NCI-H146 (cell line): ENCODE results near the gene RNU5B-1.

Source experiments
- DNase-seq: peaks from one replicate; lab custom pipeline; 2025; lab: John Stamatoyannopoulos, UW

RNU5B-1 gene

DNA sequence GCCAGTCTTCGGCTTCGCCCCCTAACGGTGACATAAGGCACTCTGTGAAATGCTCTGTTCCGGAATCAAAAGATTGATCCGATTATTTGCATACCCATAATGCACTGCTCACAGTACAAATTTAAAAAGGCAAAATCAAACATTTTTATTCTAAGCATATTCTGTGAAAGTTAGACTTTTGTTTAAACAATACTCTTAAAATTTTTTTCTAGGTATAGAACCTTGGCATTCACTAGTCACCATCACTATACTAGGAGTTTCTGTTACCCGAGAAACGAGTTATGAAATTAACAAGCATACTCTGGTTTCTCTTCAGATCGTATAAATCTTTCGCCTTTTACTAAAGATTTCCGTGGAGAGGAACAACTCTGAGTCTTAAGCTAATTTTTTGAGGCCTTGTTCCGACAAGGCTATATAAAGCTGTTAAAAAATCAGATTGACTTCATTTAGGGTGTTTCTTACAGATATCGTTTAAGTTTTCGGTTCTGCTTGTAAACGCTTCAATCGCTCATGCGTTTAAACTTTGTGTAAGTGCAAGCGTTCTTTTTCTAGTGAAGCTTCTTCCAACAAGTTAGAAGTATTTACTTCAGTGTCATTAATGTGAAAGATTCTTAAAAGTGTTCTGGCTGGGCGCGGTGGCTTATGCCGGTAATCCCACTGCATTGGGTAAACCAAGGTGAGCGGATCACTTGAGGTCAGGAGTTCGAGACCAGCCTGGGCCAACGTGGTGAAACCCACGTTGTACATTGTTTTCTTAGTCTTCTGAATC is at the start of gene RNU5B-1:
TSS of gene RNU5B-1 (plus strand) at position 297 of the 769 bp plus-strand sequence.
- peak; percentile 87 for DNase-seq

DNA sequence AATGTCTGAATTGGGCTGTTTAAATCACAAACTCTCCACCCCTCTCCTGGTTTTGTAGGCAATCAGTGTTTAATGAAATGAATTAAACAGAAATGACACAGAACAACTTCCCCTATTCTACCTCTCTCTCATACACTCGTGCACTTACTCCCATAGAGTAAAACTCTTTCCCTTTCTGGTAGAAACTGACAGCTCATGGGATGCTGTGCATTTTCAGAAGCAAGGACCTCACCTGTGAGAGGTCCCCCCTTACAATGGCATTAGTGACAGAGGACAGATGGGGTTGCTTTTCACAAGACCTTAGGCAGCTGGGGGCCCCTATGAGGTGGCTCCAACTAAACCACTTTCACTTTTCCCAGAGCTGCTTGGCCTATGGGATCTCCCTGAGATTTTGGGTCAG is 49.7 kb upstream of the RNU5B-1 start:
- DNase-seq = no peak

DNA sequence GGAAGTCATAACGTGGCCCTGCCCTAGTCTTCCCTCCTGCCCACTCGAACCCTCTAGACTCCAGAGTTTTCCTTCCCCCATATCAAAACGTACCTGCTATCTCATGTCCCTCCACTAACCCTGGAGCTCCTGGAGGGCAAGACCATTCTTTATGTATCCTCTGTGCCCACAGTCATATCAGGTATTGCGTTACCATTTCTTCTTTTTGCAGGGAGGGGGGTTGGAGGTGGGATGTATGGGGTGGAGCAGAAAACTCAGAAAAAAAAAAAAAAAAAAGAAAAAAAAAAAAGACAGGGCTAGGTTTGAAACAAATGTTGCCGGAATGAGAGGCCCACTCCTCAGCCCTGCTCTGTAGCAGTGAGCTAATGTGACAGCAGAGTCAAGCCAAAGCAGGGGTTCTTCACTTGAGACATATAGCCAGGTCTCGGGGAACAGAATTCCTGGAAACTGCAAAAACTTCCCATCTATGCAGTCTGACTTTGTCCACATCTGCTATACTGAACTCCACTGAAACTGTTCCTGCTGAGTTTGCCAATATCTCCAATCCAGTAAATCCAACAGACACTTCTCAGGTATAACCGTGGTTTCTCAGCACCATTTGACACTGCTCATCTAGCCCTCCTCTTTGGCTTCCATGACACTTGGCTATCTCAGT is 48.9 kb upstream of the RNU5B-1 start:
- no peak for DNase-seq

DNA sequence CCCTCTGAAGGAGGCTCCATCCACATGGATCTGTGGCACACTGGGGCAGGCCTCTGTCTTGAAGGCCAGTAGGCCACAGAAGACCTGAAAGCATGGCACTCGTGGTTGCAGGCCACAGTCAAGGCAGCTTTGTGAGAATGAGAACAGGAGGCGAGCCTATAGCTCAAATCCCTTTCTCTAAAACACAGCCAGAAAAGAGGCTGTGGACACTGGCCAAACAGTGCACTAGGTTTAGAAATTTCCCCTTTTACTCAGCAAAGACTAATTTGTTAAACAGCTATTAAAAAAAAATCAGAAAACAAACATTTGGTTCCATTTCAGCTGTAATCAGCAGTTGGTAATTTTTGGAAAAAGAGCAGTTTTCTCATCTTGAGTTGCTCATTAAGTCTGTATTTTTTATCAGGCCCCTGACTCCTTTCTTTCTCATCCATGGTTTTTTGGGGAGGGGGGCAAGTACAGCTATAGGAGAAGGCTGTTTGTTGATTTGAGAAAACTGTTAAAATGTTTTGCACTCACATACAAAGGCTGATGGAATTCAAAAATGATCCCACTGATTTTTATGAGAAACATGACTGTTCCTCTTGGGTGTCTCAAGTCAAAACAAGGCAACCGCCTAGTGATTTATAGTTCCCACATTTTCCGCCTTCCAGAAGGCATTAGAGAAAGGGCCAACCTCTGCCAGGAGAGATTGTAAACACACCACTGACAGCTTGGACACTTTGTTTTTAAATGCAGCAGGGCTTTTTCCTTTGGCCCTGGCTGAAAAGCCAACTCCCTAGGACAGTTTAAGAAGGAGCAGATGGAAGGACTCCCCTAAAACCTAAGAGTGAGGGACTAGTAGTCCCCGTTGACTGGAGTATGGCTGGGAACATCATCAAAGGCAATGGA is 45.9 kb upstream of the RNU5B-1 start:
- no peak for DNase-seq

DNA sequence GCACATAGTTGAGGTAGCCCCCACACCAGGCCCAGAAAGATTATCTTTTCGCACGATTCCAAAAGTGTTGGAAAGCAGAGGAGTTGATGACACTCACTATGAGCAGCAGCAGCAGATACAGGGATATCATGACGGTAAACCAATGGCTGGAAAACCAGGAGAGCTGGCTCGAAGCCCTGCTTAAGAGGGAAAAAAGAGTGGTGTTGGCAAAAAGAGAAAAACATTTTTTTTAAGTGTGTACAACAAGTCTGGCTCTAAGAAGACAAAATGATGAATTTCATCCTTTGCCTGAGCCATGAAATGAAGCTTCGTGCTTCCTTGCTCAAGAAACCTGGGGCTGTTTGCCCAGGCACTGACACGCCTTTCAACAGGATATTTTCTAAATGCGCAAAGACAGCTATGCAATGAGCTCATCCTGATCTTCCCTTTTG is 45.1 kb upstream of the RNU5B-1 start:
- no peak for DNase-seq

DNA sequence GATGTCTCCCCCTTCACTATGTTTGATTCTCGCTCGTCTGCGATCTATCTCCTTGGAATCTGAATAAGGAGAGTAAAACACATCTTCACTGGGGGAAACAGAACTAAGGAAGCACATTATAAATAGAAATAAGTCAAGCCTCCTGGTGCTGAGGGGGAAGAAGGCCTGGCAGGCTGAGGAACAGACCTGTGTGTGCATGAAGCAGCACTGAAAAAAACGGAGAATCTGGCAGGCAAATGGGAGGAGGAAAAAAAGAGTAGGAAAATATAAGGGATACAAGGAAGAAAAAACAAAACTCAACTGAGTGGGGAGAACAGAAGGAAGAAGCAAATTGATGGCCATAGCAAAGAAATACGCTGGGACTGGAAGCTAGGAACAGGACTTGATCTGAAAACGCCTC is 43.5 kb upstream of the RNU5B-1 start:
- DNase-seq = no peak

DNA sequence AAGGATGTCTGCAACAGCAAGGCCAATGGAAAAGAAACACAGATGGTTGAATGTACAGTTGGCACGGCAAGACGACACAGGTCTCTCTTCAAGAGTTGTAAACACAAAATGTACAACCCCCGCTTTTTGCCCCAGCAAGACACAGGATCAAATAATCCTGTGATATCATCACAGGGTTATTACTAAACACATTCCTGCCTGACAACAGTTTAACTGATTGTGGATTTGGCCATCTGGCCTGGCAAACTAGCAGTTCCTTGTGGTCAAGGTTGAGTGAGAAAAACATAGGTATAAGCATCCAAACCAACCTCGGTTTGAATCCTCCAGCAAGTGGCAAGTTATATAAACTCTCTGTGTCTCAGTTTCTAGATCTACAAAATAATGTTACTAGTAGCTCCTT is 41.2 kb upstream of the RNU5B-1 start:
- no peak for DNase-seq

DNA sequence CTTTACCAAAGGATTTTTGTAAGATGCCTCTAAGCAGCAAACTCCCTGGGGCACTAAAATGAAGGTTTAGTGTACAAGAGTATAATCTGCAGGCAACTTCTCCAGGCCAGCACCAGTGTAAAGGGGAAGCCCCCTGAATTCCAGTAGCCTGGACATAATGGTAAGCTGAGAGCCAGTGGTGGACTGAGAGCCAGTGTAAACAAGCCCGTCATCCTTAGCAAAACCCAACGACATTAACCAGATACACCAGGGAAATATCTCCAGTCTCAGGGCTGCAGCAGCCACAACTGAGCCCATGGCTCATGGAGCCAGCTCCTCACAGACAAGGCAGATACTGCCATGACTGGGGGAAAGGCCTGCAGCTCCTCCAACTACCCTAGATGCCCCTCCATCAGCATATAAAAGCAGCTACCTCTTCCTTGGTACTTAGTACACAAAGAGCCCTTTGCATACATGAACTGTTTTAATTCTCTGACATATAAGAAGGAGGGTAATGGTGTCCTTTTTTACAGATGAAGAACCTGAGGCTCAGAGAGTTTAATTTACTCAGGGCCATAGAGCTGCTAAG is 39.5 kb upstream of the RNU5B-1 start:
- no peak for DNase-seq

DNA sequence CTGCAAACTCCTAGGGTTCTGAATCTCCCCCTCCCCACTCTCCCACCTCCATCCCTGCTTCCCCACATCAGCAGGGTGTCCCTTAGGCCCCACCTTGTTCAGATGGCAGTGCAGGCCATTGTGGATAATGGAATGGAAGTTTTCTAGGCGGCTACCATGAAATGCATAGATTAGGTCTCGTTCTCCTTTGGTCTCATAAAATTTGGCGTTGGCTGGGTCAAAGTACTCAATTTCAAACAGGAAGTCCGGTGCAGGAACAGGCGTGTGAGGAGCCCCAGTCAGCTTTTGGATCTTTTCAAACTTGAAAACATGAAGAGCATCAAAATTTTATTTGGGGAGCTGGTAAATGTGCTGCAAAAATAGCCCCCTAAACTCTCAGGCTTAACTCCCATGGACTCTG is 38.0 kb upstream of the RNU5B-1 start:
- DNase-seq = no peak

DNA sequence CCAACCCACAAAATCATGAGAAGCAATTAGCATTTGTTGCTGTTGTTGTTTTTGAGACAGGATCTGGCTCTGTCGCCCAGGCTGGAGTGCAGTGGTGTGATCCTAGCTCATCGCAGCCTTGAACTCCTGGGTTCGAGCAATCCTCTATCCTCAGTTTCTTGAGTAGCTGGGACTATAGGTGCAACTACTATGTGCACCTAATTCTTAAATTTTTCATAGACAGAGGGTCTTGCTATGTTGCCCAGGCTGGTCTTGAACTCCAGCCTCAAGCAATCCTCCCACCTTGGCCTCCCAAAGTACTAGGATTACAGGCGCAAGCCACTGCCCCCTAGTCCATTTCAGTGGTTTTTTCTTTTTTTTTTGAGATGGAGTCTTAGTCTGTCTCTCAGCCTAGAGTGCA is 36.1 kb upstream of the RNU5B-1 start:
- DNase-seq = no peak

DNA sequence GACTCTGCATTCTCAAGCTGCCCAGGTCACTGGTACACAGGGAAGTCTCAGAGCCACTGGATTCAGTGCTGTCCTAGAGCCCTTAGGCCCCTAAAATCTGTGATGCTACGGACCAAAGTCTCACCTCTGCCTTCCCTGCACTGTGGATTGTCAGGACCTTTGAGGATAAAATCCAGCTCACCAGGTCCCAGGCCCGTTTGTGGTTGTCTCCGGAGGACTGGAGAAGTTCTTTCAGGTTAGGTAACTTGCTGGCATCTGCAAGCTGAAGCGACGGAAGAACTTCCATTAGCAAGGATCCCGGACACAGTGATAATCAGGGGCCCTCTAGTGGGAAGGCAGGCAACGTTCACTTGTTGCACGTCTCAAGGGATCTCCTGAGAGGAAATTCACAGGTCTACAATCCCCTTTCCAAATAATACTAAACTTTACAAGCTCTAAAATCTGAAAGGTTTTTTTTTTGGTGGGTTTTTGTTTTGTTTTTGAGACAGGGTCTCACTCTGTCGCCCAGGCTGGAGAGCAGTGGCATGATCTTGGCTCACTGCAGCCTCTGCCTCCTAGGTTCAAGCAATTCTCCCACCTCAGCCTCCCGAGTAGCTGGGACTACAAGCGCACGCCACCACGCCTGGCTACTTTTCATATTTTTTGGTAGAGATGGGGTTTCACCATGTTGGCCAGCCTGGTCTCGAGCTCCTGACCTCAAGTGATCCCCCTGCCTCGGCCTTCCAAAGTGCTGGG is 33.5 kb upstream of the RNU5B-1 start:
- peak; percentile 12 for DNase-seq

DNA sequence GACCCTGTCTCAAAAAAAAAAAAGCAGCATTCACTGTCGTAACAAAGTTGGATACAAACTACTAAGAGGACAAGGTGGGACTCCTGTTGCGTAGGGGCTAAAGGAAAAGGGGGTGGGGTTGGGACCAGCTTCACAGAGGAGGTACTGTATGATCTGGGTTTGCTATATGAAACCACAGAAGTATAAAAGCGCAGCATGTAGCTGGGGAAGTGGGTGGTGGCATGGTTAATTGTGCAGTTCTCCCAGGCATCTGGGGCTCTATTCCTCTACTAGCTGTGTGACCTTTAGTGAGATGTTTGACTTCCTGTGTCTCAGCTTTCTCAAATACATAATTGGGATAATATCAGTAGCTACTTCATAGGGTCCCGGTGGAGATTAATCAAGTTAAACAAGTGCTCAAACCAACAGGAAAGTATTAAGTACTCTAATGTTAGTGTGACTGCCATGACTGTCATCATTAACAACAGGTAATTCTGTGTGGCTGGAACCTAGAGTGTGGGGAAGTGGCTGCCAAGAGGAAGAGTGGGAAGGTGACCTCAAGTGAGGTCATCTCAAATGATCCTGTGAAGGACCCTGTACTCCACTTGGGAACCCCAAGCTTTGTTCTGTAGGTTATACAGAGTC is 29.3 kb upstream of the RNU5B-1 start:
- DNase-seq = no peak

DNA sequence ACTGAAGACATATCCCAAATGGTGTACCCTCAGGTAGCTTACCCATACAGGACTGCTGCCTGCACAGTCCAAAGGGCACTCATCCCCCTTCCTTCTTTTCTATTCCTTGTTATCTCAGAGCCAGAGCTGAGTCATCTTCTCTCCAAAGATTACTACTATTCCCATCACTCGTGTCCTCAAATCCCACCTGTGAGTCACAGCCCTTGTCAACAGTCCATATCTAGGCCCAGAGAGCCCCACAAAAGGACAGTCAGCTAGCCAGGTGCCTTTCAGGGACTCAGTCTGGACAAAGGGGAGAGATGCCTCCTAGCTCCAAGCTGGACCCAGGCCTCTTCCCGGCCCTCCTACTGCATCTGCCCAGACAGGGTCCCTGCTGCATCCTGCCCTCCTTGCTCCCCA is 28.8 kb upstream of the RNU5B-1 start:
- DNase-seq = no peak

DNA sequence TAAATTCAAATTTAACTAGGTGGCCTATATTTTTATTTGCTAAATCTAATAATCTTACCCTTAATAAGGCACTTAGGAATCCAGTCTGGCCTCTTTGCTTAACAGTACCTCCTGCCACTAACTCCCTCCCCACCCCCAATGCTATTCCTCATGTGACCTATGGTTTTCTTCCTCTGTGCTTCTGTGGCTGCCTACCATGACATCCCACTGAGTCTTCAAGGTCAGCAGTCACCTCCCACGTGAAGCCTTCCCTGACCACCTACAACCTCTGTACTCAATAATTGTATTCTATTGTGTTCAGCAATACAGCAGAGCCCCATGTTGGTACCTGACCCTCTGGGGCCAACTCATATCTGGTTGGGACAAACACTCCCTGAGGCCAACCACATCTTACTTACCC is 27.5 kb upstream of the RNU5B-1 start:
- DNase-seq = no peak

DNA sequence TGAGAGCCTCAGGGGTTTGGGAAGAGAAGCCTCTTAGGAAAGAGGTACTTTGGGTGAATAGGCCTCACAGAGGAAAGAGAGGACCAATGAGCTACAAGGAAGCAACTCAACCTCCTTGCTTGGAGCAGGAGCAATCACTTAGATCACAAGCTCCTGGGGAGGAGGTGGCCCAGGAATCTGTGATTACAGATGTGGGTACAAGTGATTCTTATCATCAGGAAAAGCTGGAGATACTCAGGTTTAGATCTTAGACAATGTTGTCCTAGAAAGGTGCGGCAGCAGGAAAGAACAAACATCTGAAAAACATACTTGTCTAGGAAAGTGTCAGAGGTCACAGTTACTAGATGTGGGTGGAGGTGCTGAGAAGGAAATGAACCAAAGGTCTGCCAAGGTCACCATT is 26.0 kb upstream of the RNU5B-1 start:
- DNase-seq = no peak

DNA sequence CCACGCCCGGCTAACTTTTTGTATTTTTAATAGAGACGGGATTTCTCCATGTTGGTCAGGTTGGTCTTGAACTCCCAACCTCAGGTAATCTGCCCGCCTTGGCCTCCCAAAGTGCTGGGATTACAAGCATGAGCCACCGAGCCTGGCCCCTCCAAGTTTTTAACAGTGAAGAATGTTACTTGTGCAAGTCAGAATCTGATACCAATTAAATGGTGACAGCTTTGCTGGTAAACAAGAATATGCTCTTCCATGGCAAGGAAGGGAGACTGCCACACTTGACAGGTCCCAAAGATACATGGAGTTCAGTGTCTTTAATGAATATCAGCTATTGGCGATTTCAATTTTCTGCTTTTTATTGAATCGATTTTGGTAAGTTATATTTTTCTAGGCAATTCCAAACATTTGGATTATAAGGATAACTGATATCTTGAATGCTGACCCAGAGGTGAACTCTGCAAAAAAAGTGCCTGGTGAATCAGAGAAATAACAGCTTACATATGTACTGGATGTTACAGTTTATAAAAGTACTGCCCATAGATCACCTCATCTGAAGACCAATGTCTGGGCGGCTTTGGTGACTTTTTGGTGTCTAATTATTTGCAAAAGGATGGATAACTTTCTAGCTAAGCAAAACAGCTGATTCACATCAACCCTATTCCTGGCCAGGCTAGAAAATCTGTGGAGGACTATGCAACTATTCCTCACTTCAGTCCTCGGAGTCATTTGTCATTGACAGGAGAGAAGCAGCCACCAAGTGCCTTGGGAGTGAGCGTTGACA is 19.0 kb upstream of the RNU5B-1 start:
- no peak for DNase-seq

DNA sequence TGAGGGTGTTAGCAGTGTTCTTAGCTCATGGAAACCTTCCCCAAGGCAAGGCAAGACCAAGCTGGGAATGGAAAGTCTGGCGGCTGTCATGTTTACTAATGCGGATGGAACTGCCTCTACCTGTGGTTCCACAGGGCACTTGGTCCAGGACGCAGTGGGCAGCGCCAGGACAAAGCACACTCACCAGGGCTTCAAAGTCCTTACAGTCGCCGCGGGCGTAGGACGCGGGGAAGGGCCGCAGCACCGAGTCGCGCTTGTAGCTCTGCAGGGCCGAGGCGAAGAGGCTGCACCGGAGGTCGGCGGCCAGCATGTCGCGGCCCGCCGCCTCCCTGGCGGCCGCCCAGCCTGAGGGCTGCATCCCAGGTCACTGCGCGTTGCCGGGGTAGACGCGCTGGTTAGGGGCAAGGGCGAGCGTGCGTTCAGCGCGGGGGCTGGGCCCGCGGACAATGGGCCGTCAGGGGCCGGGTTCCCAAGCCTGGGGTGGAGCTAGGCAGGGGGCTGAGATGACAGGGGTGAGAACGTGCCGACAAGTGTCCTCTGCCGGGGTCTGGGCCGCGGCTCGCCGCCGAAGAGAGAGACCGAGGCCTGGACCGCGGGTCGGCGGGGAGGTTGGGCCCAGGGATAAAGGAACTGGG is 18.3 kb upstream of the RNU5B-1 start:
- no peak for DNase-seq

DNA sequence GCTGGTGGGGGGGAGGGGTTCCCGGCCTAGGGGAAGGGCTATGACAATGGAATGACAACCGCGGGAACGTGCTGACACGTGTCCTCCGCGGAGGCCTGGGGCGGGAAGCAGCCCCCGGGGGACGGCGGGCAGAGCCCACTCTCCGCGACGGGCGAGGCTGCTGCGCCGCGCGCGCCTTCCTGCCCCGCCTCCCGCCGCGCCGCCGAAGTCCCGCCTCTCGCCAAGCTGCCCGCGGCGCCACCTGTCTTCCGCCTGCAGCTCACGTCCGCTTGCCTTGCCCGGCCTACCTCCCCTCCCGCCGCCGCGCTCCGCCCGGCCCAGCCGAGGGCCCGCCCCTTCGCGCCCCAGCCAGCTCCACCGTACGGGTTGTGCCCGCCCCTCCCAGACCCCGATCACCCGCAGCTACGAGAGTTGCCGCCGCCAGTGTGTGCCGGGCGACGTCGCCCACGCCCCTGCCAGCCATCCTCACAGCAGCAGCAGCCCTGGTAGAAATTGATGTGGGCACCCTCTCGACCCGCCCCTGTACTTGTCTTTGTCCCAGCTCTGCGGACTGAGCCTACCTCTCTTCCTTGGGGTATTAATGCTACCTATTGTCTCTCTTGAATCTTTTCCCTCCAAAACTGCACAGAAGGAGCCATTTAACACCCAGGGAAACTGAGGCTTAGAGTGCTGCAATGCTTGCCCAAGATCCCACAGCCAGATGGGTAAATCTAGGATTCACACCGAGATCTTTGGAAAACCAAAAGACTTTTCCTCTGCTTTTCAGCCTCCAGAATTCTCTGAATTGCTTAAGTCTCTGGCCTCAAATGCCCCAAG is 17.6 kb upstream of the RNU5B-1 start, which contains the start of gene PARP16:
TSS of gene PARP16 (minus strand) at position 180 of the 816 bp plus-strand sequence. CDS start 457 bp downstream, outside the sequence.
- DNase-seq = peak; percentile 91

DNA sequence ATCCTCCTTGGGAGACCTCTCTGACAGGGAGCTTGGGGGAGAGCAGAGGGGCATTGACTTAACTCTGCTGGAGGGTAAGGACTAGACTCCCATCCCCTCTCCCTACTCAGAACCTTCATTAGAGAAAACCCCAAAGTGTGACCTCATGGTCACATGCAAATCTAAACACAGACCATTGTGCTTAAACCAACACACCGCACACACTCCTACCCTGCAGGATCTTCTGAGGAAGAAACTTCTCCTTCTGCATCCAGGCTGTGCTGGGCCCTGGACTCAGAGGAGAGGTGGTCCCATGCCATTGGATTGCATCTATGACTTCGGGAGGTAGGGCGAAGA is 17.0 kb upstream of the RNU5B-1 start:
- DNase-seq = no peak
